Amygdala (tissue), 56 donors: Measurements from ENCODE around the gene SEPTIN5.

Experiments
- DNase-seq, 56 donors: peaks; one replicate each; lab custom pipeline; 2025; lab: John Stamatoyannopoulos, UW

SEPTIN5 gene

GRCh38 chr22:19703869-19704268 is 10.4 kb upstream of the SEPTIN5 start:
- no peak for DNase-seq

GRCh38 chr22:19704355-19705015 is 9.8 kb upstream of the SEPTIN5 start:
- DNase-seq: no peak

DNA sequence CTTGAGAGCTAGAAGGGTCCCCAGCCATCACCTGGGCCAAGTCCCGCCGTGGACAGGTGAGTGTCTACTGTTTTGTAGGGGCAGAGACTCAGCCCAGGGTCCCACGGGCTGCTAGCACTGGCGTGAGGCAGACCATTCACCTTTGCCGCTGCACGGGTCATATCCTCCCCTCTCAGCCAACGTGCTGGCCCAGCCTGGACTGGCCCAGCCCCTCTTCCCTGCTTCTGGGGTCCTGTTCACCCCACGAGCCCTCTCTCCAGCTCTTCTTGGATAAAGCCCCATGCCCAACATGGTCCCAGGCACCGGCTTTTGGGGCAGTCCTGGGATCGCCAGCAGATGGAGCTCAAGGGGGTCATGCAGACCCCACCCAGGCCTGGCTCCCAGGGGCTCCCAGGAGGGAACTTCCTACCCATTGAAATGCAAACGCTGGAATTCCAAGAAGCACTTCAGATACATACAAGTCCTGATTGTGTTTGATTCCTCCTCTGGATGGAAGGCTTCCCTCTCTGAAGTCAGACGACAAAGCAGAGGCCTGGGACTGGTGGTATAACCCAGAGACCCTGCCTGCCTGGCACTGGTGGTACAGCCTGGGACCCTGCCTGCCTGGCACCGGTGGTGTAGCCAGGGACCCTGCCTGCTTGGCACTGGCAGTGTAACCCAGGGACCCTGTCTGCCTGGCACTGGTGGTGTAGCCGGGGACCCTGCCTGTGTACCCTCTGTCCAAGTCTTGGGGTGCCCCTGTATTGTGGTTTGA is 8.9 kb upstream of the SEPTIN5 start:
- no peak for DNase-seq

DNA sequence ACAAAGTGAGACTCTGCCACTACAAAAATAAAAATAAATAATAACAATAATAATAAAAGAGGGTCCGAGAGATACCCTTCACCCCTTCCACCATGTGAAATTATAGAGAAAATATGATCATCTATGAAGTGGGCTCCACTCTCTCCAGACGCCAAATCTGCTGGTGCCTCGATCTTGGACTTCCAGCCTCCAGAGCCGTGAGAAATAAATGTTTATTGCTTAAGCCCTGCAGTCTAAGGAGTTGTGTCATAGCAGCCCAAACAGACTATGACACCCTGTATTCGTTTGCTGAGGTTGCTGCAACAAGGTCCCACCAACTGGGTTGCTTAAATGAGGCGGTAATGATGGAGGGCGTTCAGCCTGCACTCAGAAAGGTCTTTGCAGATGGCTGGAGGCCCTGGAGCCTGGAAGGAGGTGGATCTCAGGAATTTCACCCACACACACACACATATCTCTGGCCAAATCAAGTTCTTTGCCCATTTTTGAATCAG is 7.6 kb upstream of the SEPTIN5 start:
- DNase-seq: no peak

- no peak for DNase-seq
Observed at GRCh38 chr22:19707347-19708290, 6.7 kb upstream of the SEPTIN5 start.

- no peak for DNase-seq
Observed at GRCh38 chr22:19708321-19709011, 5.8 kb upstream of the SEPTIN5 start.

GRCh38 chr22:19709063-19709769 is 5.1 kb upstream of the SEPTIN5 start:
- DNase-seq: no peak

DNA sequence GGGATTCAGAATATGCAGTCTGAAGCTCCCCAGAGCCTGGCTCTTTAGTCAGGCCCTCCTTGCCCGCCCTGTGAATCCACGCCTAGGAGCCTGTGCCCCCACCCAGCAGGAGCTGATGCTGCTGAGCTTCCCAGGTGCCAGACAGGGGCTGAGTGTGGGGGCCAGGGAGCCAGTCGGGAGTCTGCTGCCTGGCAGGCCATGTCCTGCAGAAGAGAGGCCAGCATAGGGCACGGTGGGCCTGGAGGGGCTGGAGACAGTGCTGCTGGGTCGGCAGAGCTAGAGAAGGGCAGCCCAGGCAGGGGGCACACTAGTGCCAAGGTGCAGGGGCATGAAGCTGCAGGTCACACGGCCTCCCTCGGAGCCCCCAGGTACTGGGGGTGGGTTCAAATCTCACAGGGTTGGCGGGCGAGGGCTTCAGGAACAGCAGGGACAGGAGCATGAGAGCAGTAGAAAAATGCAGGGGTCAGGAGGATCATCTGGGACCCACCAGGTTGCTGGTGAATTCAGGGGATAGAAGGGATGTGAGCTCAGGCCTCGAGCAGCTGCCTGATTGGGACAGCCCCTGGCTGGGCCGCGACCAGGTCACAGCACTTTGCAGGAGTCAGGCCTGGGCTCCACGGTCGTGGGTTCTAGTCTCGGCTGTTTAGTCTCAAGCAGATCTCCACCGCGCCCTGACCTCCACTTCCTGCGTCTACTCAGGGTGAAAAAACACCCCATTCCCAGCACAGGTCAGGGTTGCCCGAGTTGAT is 4.1 kb upstream of the SEPTIN5 start:
- no peak for DNase-seq

DNA sequence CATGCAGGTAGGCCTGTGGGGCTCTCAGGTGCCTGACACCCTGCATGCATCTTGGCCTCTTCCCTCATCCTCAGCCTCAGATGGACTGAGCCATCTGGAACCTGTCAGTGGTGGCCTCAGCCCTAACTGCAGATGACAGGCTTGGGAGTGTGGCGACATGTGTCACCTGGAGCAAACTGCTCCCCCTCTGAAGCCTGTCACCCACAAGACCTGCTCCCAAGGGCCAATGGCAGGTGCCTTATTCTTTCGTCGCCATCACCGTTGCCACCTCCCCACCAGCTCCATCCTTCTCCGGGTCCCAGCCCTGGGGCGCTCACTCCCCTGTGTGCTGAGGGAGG is 3.6 kb upstream of the SEPTIN5 start:
- DNase-seq: no peak

- DNase-seq: no peak
Observed at GRCh38 chr22:19713245-19713644, 1.1 kb upstream of the SEPTIN5 start.

DNA sequence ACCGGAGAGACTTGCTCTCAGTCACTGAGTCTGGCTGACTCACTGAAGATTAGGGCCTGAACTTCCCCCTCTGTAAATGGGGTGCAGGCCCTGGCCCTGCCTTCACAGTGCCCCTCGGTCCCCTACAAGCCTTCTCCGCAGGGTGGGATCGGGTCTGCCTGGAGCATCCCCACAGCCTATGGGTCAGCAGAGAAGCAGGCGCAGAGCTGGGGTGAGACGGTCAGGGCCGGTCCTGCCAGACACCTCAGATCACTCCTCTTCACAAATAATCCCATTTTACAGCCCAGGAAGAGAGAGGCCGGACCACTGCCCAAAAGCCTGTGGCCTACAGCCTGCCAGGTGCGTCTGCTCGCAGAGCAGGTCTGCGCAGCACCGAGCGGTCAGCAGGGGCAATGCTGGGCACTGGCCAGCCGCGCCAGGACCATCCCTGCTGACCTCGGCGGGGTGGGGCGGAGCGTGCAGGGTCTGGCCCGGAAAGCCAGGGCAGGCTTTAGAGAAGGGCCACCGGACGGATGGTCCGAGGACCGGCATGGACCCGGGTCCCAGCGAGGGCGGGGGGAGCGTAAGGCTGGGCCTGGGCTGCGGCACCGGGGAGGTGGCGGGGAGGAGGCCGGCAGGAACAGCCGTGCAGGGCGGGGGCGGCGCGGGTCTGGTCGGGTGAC is 522 bp upstream of the SEPTIN5 start:
- DNase-seq: peak in 1 of 56 donors; percentile 36

GRCh38 chr22:19715188-19715930 is 1.1 kb downstream of the SEPTIN5 start:
- no peak for DNase-seq

DNA sequence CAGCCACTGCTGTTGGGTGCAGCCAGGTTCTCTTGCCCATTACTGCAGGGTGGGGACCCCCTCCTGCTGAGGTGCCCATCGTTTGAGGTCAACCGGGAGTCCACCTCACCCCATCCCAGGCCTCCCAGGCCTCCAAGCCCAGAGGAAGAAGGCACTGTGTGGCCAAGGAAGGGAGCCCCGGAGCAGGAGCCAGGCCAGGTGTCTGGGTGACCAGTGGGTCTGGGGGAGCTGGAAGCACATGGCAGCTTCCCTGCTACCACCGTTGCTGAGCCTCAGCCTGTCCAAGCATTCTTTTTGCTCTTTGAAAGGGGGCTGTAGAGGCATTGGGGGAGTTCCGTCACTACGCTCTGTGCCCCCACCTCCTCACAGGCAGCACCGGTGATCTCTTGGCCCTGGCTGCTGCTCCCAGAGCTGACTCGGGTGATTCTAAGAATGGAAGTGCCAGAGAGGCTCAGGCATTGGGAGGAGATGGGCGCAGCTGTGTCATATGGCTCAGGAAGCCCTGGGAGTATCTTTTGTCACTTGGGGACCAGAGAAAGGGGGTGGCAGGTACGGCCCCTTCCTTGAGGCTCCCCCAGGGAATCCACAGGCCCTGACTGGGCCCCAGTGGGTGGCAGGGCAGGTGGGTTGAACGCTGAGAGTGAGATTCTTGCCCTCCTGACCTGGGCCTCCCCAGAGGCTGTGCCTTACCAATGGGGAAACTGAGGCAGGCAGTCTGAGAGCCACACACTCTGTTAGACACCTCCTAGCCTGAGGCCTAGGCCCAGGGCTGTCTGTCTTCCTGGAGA is 1.9 kb downstream of the SEPTIN5 start:
- DNase-seq: no peak

- DNase-seq: no peak
Observed at GRCh38 chr22:19716829-19717105, 2.5 kb downstream of the SEPTIN5 start.

- no peak for DNase-seq
Observed at GRCh38 chr22:19717181-19717580, 2.9 kb downstream of the SEPTIN5 start.

- DNase-seq: peak in 42 of 56 donors; percentile 12 to 84 (median 54)
Observed at GRCh38 chr22:19717691-19718455, 3.6 kb downstream of the SEPTIN5 start.
